Measurements from ENCODE around the gene NOD2. TPM values are rescaled to one million over a fixed set of nuclear protein-coding genes. Genes with fewer than 3 reads are reported as not detected.

The NOD2 gene
- total RNA-seq, 1 experiment from 2014 or later = 5.4 TPM

- TF ChIP-seq SP1 (IDR thresholded peaks at IDR 0.05; ENCODE audit: low read depth) = no peak
- no peak for TF ChIP-seq REST (IDR thresholded peaks at IDR 0.05; ENCODE audit: low read depth)
Measured at GRCh38 chr16:50781518-50781917, 88.1 kb downstream of the NOD2 start (continued).

Small RNA genes within 50 kb of the gene (microRNA-seq; reads per million reads assigned to microRNA genes)
- gene MIR3181 (ENCODE audit: borderline number of aligned reads) = 1.2 reads per million

Other genes with a start within 250 kb of the NOD2 start
- gene NKD1, start 145.2 kb upstream of the NOD2 start, total RNA-seq (2021; ENCODE audit: unreplicated experiment) = 11.4 TPM
- gene SNX20, start 12.3 kb upstream of the NOD2 start, total RNA-seq (2021; ENCODE audit: unreplicated experiment) = 0.07 TPM
- gene CYLD, start 48.5 kb downstream of the NOD2 start, total RNA-seq (2021; ENCODE audit: unreplicated experiment) = 11.9 TPM